Retinal pigment epithelial cell (primary cell): ENCODE results near the gene WTAP.

Experiments
- DNase-seq: peaks from one replicate; pipeline ENCODE4 v3.0.0-alpha.2; 2010; ENCODE audit warnings: low read depth
- H3K4me3 ChIP-seq: 2 replicates; pipeline ENCODE4 v1.5.1; 2011; ENCODE audit warnings: mild to moderate bottlenecking, low read length, control low read depth, moderate library complexity
- TF ChIP-seq, protein P1 (sequence below): conservative IDR thresholded peaks from 2 replicates; pipeline ENCODE4 v1.5.1; 2011; ENCODE audit warnings: low read depth, low read length, control low read depth, inconsistent platforms

The WTAP gene

DNA sequence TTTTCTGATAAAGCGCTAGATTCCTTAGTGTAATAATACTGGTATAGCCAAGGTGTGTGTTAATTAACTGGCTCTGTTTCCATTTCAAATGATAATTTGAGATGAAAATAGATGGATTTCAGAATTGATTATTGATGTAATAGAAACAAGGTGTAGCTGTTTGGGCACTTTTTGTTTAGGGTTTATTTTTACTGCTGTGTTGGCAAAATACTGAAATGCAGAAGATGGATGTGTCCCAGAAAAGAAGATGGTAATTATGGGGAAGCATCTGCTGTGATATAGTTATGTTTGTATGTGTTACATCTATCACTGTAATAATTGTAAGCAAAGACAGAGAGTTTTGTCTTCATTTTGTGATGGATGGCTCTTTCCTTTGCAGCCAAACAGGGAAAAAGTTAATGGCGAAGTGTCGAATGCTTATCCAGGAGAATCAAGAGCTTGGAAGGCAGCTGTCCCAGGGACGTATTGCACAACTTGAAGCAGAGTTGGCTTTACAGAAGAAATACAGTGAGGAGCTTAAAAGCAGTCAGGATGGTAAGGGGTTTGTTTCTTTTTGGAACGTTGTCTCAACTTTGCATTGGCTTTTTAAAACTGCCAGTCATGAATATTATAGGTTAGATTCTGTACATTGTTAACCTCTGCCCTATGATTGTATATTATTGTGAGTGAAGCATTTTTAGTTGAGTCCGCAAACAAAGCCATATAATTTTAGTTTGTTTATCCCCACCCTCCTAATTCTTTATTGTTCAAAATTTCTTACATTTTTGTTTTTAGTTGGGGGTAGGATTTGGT is 26.0 kb downstream of the WTAP start:
- no peak for DNase-seq
- TF ChIP-seq, protein P1, sequence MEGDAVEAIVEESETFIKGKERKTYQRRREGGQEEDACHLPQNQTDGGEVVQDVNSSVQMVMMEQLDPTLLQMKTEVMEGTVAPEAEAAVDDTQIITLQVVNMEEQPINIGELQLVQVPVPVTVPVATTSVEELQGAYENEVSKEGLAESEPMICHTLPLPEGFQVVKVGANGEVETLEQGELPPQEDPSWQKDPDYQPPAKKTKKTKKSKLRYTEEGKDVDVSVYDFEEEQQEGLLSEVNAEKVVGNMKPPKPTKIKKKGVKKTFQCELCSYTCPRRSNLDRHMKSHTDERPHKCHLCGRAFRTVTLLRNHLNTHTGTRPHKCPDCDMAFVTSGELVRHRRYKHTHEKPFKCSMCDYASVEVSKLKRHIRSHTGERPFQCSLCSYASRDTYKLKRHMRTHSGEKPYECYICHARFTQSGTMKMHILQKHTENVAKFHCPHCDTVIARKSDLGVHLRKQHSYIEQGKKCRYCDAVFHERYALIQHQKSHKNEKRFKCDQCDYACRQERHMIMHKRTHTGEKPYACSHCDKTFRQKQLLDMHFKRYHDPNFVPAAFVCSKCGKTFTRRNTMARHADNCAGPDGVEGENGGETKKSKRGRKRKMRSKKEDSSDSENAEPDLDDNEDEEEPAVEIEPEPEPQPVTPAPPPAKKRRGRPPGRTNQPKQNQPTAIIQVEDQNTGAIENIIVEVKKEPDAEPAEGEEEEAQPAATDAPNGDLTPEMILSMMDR, result no peak
- H3K4me3 ChIP-seq, result no peak overlapping the region

DNA sequence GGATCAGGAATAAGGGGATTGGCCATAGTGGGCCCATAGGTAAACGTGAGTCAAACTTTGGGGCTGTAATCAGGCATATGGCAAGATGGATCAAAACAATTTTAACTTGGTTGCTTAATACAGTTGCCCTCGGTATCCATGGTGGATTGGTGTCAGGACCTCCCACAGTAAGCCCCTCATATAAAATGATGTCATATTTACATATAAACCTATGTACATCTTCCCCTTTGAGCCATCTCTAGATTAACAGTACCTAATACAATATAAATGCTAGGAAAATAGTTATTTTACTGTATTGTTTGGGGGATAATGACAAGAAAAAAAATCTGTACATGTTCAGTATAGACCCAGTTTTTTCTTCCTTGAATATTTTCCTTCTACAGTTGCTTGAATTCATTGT is 27.1 kb downstream of the WTAP start:
- H3K4me3 ChIP-seq, result no peak overlapping the region
- no peak for DNase-seq
- TF ChIP-seq, protein P1, result no peak

DNA sequence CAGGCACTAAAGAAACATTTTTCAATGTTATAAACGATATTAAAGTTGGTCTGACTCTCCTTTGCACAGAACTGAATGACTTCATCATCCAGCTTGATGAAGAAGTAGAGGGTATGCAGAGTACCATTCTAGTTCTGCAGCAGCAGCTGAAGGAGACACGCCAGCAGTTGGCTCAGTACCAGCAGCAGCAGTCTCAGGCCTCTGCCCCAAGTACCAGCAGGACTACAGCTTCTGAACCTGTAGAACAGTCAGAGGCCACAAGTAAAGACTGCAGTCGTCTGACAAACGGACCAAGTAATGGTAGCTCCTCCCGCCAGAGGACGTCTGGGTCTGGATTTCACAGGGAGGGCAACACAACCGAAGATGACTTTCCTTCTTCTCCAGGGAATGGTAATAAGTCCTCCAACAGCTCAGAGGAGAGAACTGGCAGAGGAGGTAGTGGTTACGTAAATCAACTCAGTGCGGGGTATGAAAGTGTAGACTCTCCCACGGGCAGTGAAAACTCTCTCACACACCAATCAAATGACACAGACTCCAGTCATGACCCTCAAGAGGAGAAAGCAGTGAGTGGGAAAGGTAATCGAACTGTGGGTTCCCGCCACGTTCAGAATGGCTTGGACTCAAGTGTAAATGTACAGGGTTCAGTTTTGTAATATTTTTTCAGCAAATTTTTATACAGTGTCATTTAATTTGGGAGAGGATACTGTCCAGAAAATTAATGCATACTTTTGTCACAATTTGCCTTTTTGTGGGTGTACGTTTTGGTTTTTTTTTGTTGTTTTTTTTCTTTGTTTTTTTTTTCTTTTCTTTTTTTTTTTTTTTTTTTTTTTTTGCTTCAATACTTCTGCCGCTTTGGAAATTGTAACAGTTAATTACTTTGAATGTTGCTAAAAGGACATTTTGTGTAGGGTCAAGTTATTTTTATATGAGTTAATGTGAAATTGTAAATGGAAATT is 27.9 kb downstream of the WTAP start:
- no peak for DNase-seq
- H3K4me3 ChIP-seq, result no peak overlapping the region
- TF ChIP-seq, protein P1, result no peak

DNA sequence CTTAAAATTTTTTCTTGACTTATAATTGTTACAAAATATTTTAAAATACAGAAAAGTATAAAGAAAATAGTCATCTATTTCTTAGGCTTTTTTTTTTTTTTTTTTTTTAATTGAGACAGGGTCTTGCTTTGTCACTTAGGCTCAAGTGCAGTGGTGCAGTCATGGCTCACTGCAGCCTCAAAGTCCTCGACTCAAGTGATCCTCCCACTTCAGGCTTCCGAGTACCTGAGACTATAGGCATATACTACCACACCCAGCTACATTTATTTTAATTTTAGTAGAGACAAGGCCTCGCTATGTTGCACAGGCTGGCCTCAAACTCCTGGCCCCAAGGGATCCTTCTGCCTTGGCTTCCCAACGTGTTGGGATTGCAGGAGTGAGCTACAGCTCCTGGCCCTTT is 29.2 kb downstream of the WTAP start:
- DNase-seq, result no peak
- H3K4me3 ChIP-seq, result no peak overlapping the region

DNA sequence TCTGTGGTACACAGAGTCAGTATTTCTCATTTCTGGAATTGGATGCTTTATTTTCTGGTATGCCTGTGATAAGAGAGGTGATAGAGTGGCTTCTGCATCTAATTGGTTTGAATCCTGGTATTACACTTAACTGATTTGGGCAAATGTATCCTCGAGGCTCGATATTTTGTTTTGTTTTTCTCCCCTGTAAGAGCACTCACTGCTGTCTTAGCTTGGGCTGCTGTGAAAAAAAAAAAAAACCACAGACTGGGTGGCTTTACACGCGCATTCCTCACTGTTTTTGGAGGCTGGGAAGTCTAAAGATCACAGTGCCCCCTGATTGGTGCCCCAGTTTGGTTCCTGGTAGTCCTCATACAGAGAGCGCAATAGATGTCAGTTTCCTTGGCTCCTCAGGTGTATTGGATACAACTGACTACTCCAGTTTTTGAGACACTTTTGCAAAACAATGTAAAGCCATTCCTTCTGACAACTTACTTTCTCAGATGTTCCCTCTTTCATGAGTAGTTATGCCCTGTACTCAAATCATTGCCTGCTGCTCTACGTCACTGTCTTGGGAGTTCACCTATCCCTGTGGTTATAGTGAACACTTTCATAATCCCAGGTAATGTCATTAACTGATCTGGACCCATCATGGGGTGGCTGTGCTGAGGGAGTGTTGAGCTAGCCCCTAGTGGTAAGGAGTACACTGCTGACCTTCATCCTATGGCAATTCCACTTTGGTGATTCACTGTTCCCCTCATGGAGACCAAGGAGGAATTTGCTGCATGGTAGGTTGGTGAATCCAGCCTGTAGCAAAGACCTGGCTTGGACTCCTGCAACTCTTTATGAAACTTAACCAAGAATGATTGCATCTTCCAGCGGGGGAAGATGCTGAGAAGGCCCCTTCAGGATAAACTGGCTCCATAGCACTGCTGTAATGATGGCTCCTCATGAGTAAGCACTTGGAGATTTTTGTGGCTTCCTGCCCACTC is 31.0 kb downstream of the WTAP start:
- TF ChIP-seq, protein P1, result peak; percentile 13

More for the DNA sequence above, 29.2 kb downstream of the WTAP start:
- TF ChIP-seq, protein P1, result no peak

DNA sequence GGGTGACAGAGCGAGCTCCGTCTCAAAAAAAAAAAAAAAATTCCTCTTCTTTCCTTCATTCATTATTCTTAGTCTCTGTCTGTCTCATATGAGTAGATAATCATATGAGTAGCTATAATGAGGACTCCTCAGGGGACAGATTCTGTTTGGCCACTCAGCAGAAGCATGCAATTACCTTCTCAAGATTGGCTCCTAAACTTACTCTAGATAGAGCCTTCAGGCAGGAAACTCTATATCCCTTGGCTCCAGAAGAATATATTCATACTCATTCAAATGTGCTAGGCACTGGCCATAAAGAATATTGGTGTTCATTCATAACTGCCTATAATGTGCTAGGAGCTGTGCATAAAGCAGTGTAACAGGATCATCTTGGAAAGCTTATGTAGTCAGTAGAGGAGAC is 32.3 kb downstream of the WTAP start:
- no peak overlapping the region for H3K4me3 ChIP-seq
- no peak for DNase-seq
- TF ChIP-seq, protein P1, result no peak

More for the DNA sequence above, 31.0 kb downstream of the WTAP start:
- no peak overlapping the region for H3K4me3 ChIP-seq
- no peak for DNase-seq
